ENCODE data around the gene SNAPIN.

SNAPIN gene

DNA sequence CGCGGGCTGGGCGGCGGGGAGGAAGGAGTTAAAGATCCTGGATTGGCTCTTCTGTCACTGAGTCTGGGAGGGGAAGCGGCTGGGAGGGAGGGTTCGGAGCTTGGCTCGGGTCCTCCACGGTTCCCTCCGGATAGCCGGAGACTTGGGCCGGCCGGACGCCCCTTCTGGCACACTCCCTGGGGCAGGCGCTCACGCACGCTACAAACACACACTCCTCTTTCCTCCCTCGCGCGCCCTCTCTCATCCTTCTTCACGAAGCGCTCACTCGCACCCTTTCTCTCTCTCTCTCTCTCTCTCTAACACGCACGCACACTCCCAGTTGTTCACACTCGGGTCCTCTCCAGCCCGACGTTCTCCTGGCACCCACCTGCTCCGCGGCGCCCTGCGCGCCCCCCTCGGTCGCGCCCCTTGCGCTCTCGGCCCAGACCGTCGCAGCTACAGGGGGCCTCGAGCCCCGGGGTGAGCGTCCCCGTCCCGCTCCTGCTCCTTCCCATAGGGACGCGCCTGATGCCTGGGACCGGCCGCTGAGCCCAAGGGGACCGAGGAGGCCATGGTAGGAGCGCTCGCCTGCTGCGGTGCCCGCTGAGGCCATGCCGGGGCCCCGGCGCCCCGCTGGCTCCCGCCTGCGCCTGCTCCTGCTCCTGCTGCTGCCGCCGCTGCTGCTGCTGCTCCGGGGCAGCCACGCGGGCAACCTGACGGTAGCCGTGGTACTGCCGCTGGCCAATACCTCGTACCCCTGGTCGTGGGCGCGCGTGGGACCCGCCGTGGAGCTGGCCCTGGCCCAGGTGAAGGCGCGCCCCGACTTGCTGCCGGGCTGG is 20.2 kb downstream of the SNAPIN start, which contains the start of gene NPR1:
Gene NPR1, plus strand, starts transcription at position 170 of the 818 bp plus-strand sequence. Its CDS starts 421 bp downstream, at position 591.
- DNase-seq: peak; percentile 21
- ATAC-seq: peak; percentile 42

- peak; percentile 33 for DNase-seq
- ATAC-seq: peak; percentile 24
Measured at GRCh38 chr1:153679337-153680119, 21.0 kb downstream of the SNAPIN start.

DNA sequence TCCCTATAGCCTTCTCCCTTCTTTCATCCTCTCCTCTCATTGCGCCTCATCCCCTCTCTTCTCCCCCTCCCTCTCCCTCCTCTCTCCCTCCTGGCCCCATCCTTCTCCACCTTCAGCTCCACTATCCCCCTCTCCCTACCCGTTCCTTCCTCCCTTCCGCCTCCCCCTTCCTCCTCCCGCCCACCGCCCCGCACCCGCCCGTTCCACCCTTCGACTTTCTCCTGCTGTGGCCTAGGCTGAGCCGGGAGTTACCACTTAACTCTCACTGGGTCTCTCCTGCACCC is 21.6 kb downstream of the SNAPIN start:
- no peak for ATAC-seq

DNA sequence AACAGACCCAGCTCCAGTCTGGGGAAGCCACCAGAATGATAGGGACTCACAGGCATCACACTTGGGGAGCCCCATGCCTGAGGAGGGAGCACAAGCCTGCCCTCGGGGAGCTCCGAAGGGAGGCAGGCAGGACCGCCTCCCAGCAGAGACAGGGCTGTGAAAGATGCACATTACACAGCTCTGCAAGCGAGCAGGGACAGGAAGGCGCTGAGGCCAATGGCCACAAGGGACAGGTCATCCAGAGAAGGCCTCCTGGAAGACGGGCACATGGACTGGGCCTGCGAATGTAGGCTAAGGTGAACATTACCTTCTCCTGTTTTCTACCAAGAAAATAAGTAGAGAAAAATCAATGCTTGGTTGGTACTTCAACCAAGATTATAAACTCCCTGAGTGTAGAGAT is 24.2 kb downstream of the SNAPIN start:
- ATAC-seq: no peak
- no peak for DNase-seq

More for the DNA sequence above, 21.6 kb downstream of the SNAPIN start:
- DNase-seq: no peak

GRCh38 chr1:153683854-153684253 is 25.4 kb downstream of the SNAPIN start:
- no peak for DNase-seq

DNA sequence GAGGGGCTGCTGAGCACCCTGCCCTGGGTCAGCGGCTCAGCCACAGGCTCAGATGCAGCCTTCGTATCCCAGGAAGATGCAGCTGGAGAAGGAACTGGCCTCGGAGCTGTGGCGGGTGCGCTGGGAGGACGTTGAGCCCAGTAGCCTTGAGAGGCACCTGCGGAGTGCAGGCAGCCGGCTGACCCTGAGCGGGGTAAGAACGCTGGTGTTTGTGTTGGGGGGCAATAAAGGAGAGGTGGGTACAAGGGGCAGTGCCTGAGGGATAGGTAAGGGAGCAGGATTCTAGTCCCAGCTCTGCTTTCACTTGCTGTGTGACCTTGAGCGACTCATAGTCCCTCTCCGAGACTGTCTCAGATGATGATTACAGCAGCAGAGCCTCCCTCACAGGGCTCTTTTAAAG is 26.4 kb downstream of the SNAPIN start:
- no peak for ATAC-seq
- DNase-seq: no peak

More at GRCh38 chr1:153683854-153684253, 25.4 kb downstream of the SNAPIN start:
- no peak for ATAC-seq

DNA sequence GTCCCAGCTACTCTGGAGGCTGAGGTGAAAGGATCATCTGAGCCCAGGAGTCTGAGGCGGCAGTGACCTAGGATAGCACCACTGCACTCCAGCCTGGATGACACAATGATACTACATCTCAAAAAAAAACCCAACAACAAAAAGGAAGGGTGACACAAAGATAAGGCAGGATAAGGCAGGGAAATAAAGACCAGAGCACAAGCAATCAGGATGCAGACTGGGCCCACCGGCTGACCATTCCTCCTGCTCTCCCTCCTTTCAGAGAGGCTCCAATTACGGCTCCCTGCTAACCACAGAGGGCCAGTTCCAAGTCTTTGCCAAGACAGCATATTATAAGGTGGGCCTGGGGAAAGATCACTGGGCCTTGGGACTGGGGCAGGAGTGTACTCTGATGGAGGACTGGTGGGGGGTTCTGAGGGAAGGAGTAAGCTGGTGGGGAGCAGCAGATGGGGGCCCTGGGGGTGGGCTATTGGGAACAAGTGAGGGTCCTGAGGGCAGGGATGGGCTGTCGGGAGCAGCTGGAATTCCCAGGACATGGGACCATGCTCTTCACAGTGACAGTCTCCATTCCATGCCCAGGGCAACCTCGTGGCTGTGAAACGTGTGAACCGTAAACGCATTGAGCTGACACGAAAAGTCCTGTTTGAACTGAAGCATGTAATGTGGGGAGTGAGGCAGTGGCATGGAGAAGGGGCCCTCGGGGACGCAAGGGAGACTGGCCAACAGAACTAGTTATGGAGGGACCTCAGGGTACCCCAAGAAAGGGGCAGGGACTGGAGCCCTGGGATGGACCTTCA is 27.2 kb downstream of the SNAPIN start:
- DNase-seq (no peak), ATAC-seq (no peak)

- ATAC-seq (no peak), DNase-seq (no peak)
Measured at GRCh38 chr1:153687346-153688125, 29.0 kb downstream of the SNAPIN start.

DNA sequence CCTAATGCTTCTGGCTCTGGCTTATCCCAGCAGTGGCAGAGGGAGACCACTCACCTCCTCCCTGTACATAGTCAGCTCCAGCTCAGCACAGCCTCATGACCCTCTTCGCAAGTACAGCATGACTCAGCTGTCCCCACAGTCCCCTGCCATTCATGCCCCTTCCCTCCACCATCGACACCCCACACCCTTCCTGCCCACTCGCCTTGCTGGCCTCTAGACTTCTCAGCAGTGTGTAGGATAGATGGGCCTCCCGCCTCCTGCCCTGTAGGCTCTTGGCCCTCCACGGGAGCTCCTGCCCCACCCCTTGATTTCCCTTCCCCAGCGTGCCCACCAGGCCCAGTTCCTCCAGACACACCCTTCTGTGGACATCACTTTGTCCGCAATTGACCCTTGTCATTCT is 29.8 kb downstream of the SNAPIN start:
- DNase-seq (no peak), ATAC-seq (no peak)

DNA sequence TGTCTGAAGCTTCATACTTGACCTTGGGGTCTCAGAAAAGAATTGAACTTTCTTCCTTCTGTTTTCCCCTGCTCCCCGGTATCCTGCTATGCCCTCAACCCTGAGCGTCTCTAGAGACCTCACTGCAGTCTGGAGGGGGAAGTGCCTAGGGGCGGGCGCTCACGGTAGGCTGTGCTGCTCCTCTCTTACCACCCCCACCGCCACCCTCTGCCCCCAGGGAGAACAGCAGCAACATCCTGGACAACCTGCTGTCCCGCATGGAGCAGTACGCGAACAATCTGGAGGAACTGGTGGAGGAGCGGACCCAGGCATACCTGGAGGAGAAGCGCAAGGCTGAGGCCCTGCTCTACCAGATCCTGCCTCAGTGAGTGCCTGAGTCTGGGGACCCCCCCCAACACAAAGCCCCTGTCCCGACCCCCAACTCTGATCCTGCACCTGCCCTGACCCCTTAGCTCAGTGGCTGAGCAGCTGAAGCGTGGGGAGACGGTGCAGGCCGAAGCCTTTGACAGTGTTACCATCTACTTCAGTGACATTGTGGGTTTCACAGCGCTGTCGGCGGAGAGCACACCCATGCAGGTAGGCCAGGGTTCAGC is 30.3 kb downstream of the SNAPIN start:
- no peak for ATAC-seq
- DNase-seq: no peak

- DNase-seq (no peak), ATAC-seq (no peak)
Measured at GRCh38 chr1:153693466-153693865, 35.0 kb downstream of the SNAPIN start.

- no peak for DNase-seq
- no peak for ATAC-seq
Measured at GRCh38 chr1:153696741-153697140, 38.2 kb downstream of the SNAPIN start.

DNA sequence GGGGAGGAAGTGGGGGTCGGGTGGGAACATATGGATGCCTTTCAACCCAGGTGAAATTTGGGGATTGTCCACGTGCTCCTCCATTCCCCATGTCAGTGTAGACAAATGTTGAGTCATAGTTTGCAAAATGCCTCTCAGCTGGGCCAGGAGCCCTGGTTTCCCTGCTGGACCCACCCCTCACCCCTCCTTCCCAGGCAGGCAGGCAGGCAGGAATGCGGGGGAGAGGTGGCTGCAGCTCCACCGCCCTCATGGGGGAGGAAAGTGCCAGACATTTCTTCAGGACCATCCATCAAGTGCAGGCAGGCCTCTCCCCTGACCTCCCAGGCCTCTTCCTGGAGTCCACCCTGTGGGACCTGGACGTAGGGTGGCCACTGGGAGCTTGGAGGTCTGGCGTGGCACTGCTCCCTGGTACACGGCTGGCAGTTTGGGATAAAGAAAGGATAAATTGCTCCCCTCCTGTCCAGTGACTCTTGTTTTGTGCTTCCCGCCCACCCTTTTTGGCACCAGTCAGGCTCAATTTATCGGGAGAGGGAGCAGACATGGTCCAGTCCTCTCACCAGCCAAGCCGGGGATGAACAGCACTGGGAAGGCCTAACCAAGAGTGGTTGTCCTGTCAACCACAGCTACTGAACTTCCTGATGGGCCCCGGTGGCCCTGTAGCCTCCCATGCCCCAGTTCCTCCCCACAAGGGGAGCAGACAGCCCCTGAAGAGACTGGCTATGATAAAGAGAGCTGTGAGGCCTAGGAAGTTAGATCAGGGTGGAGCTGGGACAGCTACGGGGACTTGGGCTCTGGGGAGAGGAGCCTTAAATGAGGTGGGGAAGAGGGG is 38.9 kb downstream of the SNAPIN start:
- DNase-seq (no peak), ATAC-seq (no peak)

DNA sequence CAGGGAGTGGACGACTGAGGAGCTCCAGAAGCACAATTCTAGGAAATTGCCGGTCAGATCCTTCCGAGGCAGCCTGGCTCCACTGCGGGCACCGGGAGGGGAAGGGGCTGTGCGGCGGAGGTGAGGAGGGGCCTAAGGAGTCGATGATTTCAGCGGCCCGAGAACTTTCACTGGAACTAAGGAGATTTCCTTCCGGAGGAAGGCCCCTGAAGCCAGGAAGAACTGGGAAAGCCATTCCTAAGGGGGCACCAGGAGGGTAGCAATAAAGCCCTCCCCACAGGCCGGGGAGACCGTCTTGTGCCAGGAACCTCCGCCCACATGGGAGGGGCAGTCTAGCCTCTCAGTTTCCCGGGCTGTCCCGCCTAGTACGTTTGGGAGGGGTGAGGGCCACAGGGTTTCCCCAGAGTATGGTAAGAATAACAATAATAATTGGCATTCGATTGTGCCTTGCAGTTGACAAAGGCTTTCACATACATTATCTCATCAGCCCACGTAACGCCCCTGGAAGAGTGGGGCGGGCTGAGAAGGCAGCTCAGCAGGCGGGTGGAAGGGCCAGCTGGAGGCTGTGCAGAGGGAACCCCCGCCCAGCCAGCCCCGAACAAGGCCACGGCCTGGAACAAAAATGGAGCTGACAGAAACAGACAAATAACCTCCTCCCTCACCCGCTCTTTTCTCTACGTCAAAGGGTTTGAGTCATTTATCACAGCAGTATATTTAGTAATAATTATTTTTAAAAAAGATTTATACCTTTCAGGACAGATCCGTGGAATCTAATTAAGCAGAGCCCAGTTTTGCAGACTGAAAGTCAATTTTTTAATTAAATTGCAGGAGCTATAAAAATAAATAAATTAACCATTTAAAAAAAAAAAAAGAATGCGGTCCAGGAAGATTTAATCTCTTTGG is 39.8 kb downstream of the SNAPIN start:
- no peak for ATAC-seq
- peak; percentile 10 for DNase-seq

- ATAC-seq (no peak), DNase-seq (no peak)
Measured at GRCh38 chr1:153698923-153699714, 40.6 kb downstream of the SNAPIN start.

GRCh38 chr1:153699768-153700167 is 41.3 kb downstream of the SNAPIN start:
- DNase-seq (no peak), ATAC-seq (no peak)

DNA sequence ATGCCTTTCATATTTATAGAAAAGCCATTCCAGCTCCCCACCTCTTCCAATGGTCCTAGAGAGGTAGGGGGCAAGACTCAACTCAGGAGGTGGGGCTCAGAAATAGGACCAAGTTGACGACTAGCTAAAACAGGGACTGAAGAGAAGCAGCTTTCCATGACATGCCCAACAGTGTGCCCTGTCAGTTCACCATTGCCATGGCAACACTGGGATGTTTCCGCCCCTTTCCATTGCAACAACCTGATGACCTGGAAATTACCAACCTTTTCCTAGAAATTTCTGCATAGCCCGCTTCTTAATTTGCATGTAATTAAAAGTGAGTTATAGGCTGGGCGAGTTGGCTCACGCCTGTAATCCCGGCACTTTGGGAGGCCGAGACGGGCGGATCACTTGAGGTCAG is 47.0 kb downstream of the SNAPIN start:
- ATAC-seq (no peak), DNase-seq (no peak)

GRCh38 chr1:153711026-153711425 is 52.5 kb downstream of the SNAPIN start:
- no peak for DNase-seq
- ATAC-seq: no peak

Data from stimulated activated naive CD8-positive, alpha-beta T cell treated with anti-CD3 and anti-CD28 coated beads, Interleukin-15, Interleukin-2, amounts not matched to agents 100 U/mL and 50 U/mL, for 24 hours (primary cell).